Neural progenitor cell (in vitro differentiated cells): ENCODE results near the gene PRPF40A. TPM values are rescaled to one million over a fixed set of nuclear protein-coding genes. Genes with fewer than 3 reads are reported as not detected.

Source experiments
- DNase-seq: peaks from one replicate; pipeline ENCODE4 v3.0.0-alpha.2; 2016; ENCODE audit warnings: low spot score
- H2AFZ ChIP-seq: fragments of 200-600 bp; sonication (generic); replicated peaks from 2 replicates; pipeline ENCODE4 v1.6.1; 2016; ENCODE audit warnings: antibody characterized with exemption
- H3F3A ChIP-seq: fragments of 200-600 bp; sonication (generic); 2 replicates; pipeline ENCODE4 v1.6.1; 2016; ENCODE audit warnings: antibody characterized with exemption, low read depth
- H3K27ac ChIP-seq: fragments of 200-600 bp; sonication (generic); 2 replicates; pipeline ENCODE4 v1.5.1; 2016; ENCODE audit warnings: mild to moderate bottlenecking
- H3K27me3 ChIP-seq: fragments of 200-600 bp; sonication (generic); 2 replicates; pipeline ENCODE4 v1.6.1; 2016; ENCODE audit warnings: mild to moderate bottlenecking, moderate library complexity
- H3K36me3 ChIP-seq: fragments of 200-600 bp; sonication (generic); 2 replicates; pipeline ENCODE4 v1.5.1; 2016
- H3K4me1 ChIP-seq: fragments of 200-600 bp; sonication (generic); 2 replicates; pipeline ENCODE4 v1.6.1; 2016; ENCODE audit warnings: mixed run types
- H3K4me2 ChIP-seq: fragments of 200-600 bp; sonication (generic); 2 replicates; pipeline ENCODE4 v1.6.1; 2016
- H3K4me3 ChIP-seq: fragments of 200-600 bp; sonication (generic); 2 replicates; pipeline ENCODE4 v1.5.1; 2016
- H3K79me2 ChIP-seq: fragments of 200-600 bp; sonication (generic); 2 replicates; pipeline ENCODE4 v1.6.1; 2016; ENCODE audit warnings: low read depth
- H3K9ac ChIP-seq: fragments of 200-600 bp; sonication (generic); 2 replicates; pipeline ENCODE4 v1.6.1; 2016
- H3K9me3 ChIP-seq: fragments of 200-600 bp; sonication (generic); 2 replicates; pipeline ENCODE4 v1.5.1; 2016; ENCODE audit warnings: low read depth
- H4K20me1 ChIP-seq: fragments of 200-600 bp; sonication (generic); 2 replicates; pipeline ENCODE4 v1.6.1; 2016; ENCODE audit warnings: low read depth
- H3K27ac Mint-ChIP-seq: 3 replicates; pipeline ENCODE4 v1.8.0; 2021; ENCODE audit warnings: mixed read lengths
- H3K27me3 Mint-ChIP-seq: 2 replicates; pipeline ENCODE4 v1.8.0; 2022; ENCODE audit warnings: low read depth, mild to moderate bottlenecking, inconsistent platforms, moderate library complexity, mixed read lengths; ENCODE audit not compliant: insufficient read depth
- H3K36me3 Mint-ChIP-seq: 3 replicates; pipeline ENCODE4 v1.8.0; 2021; ENCODE audit warnings: mixed read lengths
- H3K4me1 Mint-ChIP-seq: 3 replicates; pipeline ENCODE4 v1.8.0; 2021; ENCODE audit warnings: mixed read lengths
- H3K4me3 Mint-ChIP-seq: 3 replicates; pipeline ENCODE4 v1.8.0; 2021; ENCODE audit warnings: mild to moderate bottlenecking, moderate library complexity, mixed read lengths
- H3K9me3 Mint-ChIP-seq: 3 replicates; pipeline ENCODE4 v1.8.0; 2020; ENCODE audit warnings: mixed read lengths
- CTCF ChIP-seq: fragments of 200-600 bp; sonication (generic); IDR thresholded peaks from 2 replicates; pipeline ENCODE4 v1.5.1; 2017; ENCODE audit warnings: antibody characterized with exemption, mild to moderate bottlenecking
- EZH2 ChIP-seq: fragments of 200-600 bp; sonication (generic); IDR thresholded peaks from 2 replicates; pipeline ENCODE4 v1.6.1; 2017; ENCODE audit warnings: antibody characterized with exemption, mild to moderate bottlenecking, moderate library complexity
- EZH2phosphoT487 ChIP-seq: fragments of 200-600 bp; sonication (generic); IDR thresholded peaks from 2 replicates; pipeline ENCODE4 v1.6.1; 2017; ENCODE audit warnings: antibody characterized with exemption
- total RNA-seq: library from RNA; depleted of rRNA; stranded (reverse); fragments of >200 nt; gene quantifications from 2 replicates; pipeline ENCODE4 v1.2.3, GENCODE V29; 2015; ENCODE audit warnings: low replicate concordance

The PRPF40A gene
- total RNA-seq, 1 donor from 2014 or later: 257 TPM

GRCh38 chr2:152648336-152648735 lies 68.9 kb downstream of the PRPF40A start:
- no peak overlapping the region for H3K27ac Mint-ChIP-seq
- Histone ChIP-seq H3K79me2 (no peaks in the 10 kb centered on the region), H3K9me3 (no peaks in the 10 kb centered on the region), H3K9ac (no peak overlapping the region), H3K4me2 (peak overlapping the region; percentile 28), H3K27ac (peak overlapping the region; percentile 36), H4K20me1 (peaks cover 16% of the 10 kb centered on the region), H3F3A (peaks cover 51% of the 10 kb centered on the region), H3K27me3 (no peaks in the 10 kb centered on the region), H3K4me1 (peaks cover 27% of the 10 kb centered on the region), H3K4me3 (no peak overlapping the region), H3K36me3 (peaks cover 2% of the 10 kb centered on the region), H2AFZ (no peak overlapping the region)
- TF ChIP-seq CTCF: peak; percentile 25
- TF ChIP-seq EZH2phosphoT487: no peak
- H3K4me1 Mint-ChIP-seq: peaks cover 21% of the 10 kb centered on the region
- no peaks in the 10 kb centered on the region for H3K9me3 Mint-ChIP-seq
- peaks cover 20% of the 10 kb centered on the region for H3K36me3 Mint-ChIP-seq
- H3K27me3 Mint-ChIP-seq: peaks cover 2% of the 10 kb centered on the region
- H3K4me3 Mint-ChIP-seq: no peak overlapping the region
- DNase-seq: peak; percentile 15

- H3K27ac ChIP-seq: peak overlapping the region; percentile 36
Observed at GRCh38 chr2:152647552-152647951, 69.7 kb downstream of the PRPF40A start.

GRCh38 chr2:152646775-152647174 lies 70.5 kb downstream of the PRPF40A start:
- Mint-ChIP-seq H3K36me3 (peaks cover 26% of the 10 kb centered on the region), H3K4me1 (peaks cover 21% of the 10 kb centered on the region), H3K4me3 (no peak overlapping the region), H3K9me3 (no peaks in the 10 kb centered on the region), H3K27me3 (peaks cover 5% of the 10 kb centered on the region), H3K27ac (peak overlapping the region; percentile 59)
- Histone ChIP-seq H3K4me2 (no peak overlapping the region), H3K4me1 (peaks cover 27% of the 10 kb centered on the region), H2AFZ (no peak overlapping the region), H3K27ac (no peak overlapping the region), H3F3A (peaks cover 48% of the 10 kb centered on the region), H3K4me3 (no peak overlapping the region), H3K36me3 (no peaks in the 10 kb centered on the region), H3K27me3 (no peaks in the 10 kb centered on the region), H3K9ac (no peak overlapping the region), H3K79me2 (no peaks in the 10 kb centered on the region), H3K9me3 (no peaks in the 10 kb centered on the region), H4K20me1 (peaks cover 7% of the 10 kb centered on the region)
- no peak for DNase-seq
- TF ChIP-seq EZH2: no peak
- no peak for TF ChIP-seq CTCF
- TF ChIP-seq EZH2phosphoT487: no peak

More at GRCh38 chr2:152647552-152647951, 69.7 kb downstream of the PRPF40A start:
- peak; percentile 45 for DNase-seq
- H3K4me1 Mint-ChIP-seq: peaks cover 21% of the 10 kb centered on the region
- H3K27ac Mint-ChIP-seq: peak overlapping the region; percentile 76
- H3K9me3 Mint-ChIP-seq: no peaks in the 10 kb centered on the region
- Histone ChIP-seq H3K36me3 (no peaks in the 10 kb centered on the region), H4K20me1 (peaks cover 14% of the 10 kb centered on the region), H3K79me2 (no peaks in the 10 kb centered on the region), H3K9me3 (no peaks in the 10 kb centered on the region), H3F3A (peaks cover 48% of the 10 kb centered on the region), H3K4me3 (no peak overlapping the region), H3K9ac (no peak overlapping the region), H2AFZ (no peak overlapping the region), H3K27me3 (no peaks in the 10 kb centered on the region), H3K4me1 (peaks cover 27% of the 10 kb centered on the region), H3K4me2 (peak overlapping the region; percentile 28)
- peaks cover 5% of the 10 kb centered on the region for H3K27me3 Mint-ChIP-seq
- TF ChIP-seq EZH2: no peak
- H3K36me3 Mint-ChIP-seq: peaks cover 24% of the 10 kb centered on the region
- no peak overlapping the region for H3K4me3 Mint-ChIP-seq

GRCh38 chr2:152646264-152646663 lies 71.0 kb downstream of the PRPF40A start:
- H3K4me1 Mint-ChIP-seq: peaks cover 19% of the 10 kb centered on the region
- H3K36me3 ChIP-seq: peaks cover 3% of the 10 kb centered on the region
- H3K27me3 Mint-ChIP-seq: peaks cover 5% of the 10 kb centered on the region
- H3K9me3 Mint-ChIP-seq: no peaks in the 10 kb centered on the region
- H3K9me3 ChIP-seq: no peaks in the 10 kb centered on the region
- no peak overlapping the region for H3K27ac ChIP-seq
- H3K27ac Mint-ChIP-seq: no peak overlapping the region
- no peak overlapping the region for H3K9ac ChIP-seq
- H3K4me3 ChIP-seq: no peak overlapping the region
- no peaks in the 10 kb centered on the region for H3K79me2 ChIP-seq
- H3K36me3 Mint-ChIP-seq: peaks cover 29% of the 10 kb centered on the region
- H3K4me2 ChIP-seq: no peak overlapping the region
- H3F3A ChIP-seq: peaks cover 45% of the 10 kb centered on the region
- DNase-seq: no peak
- no peak for TF ChIP-seq CTCF
- TF ChIP-seq EZH2phosphoT487: no peak
- no peak for TF ChIP-seq EZH2
- H4K20me1 ChIP-seq: peaks cover 7% of the 10 kb centered on the region
- no peak overlapping the region for H3K4me3 Mint-ChIP-seq
- H3K4me1 ChIP-seq: peaks cover 27% of the 10 kb centered on the region
- no peaks in the 10 kb centered on the region for H3K27me3 ChIP-seq
- no peak overlapping the region for H2AFZ ChIP-seq
